A172 (cell line): ENCODE results near the gene CENPM. TPM values are rescaled to one million over a fixed set of nuclear protein-coding genes. Genes with fewer than 3 reads are reported as not detected.
A peak's percentile ranks its signal among the peaks of the same experiment; 100 is the strongest.
"Not testable (repeated sequence)": the region's sequence is repeated elsewhere in the genome, so short reads cannot be mapped to it uniquely, and the experiment has no call there.

Experiments
- DNase-seq: peaks from one replicate; pipeline ENCODE4 v3.0.0-alpha.2; 2015; ENCODE audit warnings: low spot score
- total RNA-seq: library from RNA; depleted of rRNA; stranded (reverse); fragments of >200 nt; shearing (Covaris generic); gene quantifications from 2 replicates; pipeline ENCODE4 v1.2.3, GENCODE V29; 2014

Gene CENPM
- total RNA-seq, 1 experiment from 2014 or later, result 54.8 TPM

GRCh38 chr22:41966607-41967240 is 19.8 kb upstream of the CENPM start:
- peak; percentile 81 for DNase-seq

GRCh38 chr22:41966225-41966606 is 19.3 kb upstream of the CENPM start:
- no peak for DNase-seq

- no peak for DNase-seq
Observed at GRCh38 chr22:41964112-41964491, 17.1 kb upstream of the CENPM start.

GRCh38 chr22:41963453-41964111 is 16.6 kb upstream of the CENPM start:
- DNase-seq, result no peak

GRCh38 chr22:41957941-41958556 is 11.1 kb upstream of the CENPM start:
- DNase-seq, result no peak

GRCh38 chr22:41952713-41953112 is 5.8 kb upstream of the CENPM start:
- DNase-seq, result no peak

- DNase-seq, result no peak
Observed at GRCh38 chr22:41951898-41952474, 5.0 kb upstream of the CENPM start, which contains the start of gene SMIM45. Gene SMIM45 (plus strand): TSS chr22:41952150.

- DNase-seq, result no peak
Observed at GRCh38 chr22:41949297-41949965, 2.5 kb upstream of the CENPM start.

GRCh38 chr22:41948928-41949296 is 2.0 kb upstream of the CENPM start:
- DNase-seq, result not testable (repeated sequence)

GRCh38 chr22:41948142-41948541 is 1.2 kb upstream of the CENPM start:
- no peak for DNase-seq

GRCh38 chr22:41947424-41948080 is 600 bp upstream of the CENPM start:
- no peak for DNase-seq

- no peak for DNase-seq
Observed at GRCh38 chr22:41943661-41944209, 3.2 kb downstream of the CENPM start.

GRCh38 chr22:41940832-41941765 is 5.9 kb downstream of the CENPM start:
- peak; percentile 56 for DNase-seq

- DNase-seq, result no peak
Observed at GRCh38 chr22:41939981-41940831, 6.7 kb downstream of the CENPM start.

- DNase-seq, result no peak
Observed at GRCh38 chr22:41936894-41937169, 10.1 kb downstream of the CENPM start.

- DNase-seq, result no peak
Observed at GRCh38 chr22:41935509-41935908, 11.4 kb downstream of the CENPM start.

GRCh38 chr22:41935015-41935351 is 12.0 kb downstream of the CENPM start:
- DNase-seq, result no peak

GRCh38 chr22:41934284-41935014 is 12.5 kb downstream of the CENPM start:
- DNase-seq, result no peak
